Occipital lobe (tissue), 2 donors: ENCODE results near the gene CCDC61. TPM values are rescaled to one million over a fixed set of nuclear protein-coding genes. Genes with fewer than 3 reads are reported as not detected.
A peak's percentile ranks its signal among the peaks of the same experiment; 100 is the strongest.

Experiments
- DNase-seq: peaks from one replicate; lab custom pipeline; 2025; lab: John Stamatoyannopoulos, UW
- total RNA-seq: library from RNA; depleted of rRNA; stranded (reverse); fragments of >200 nt; gene quantifications from one replicate; pipeline ENCODE4 v1.2.3, GENCODE V29; 2014

Gene CCDC61
- total RNA-seq, 1 donor from 2014 or later: 5.8 TPM

- no peak for DNase-seq
Measured at GRCh38 chr19:46015687-46016425, 20.6 kb downstream of the CCDC61 start.

GRCh38 chr19:46016426-46017094 is 21.3 kb downstream of the CCDC61 start:
- peak; percentile 79 for DNase-seq

- no peak for DNase-seq
Measured at GRCh38 chr19:46017095-46017429, 21.8 kb downstream of the CCDC61 start.

- DNase-seq: no peak
Measured at GRCh38 chr19:46017874-46018675, 22.8 kb downstream of the CCDC61 start.

GRCh38 chr19:46018729-46019251 is 23.5 kb downstream of the CCDC61 start:
- no peak for DNase-seq

GRCh38 chr19:46019270-46019669 is 24.0 kb downstream of the CCDC61 start:
- no peak for DNase-seq

DNA sequence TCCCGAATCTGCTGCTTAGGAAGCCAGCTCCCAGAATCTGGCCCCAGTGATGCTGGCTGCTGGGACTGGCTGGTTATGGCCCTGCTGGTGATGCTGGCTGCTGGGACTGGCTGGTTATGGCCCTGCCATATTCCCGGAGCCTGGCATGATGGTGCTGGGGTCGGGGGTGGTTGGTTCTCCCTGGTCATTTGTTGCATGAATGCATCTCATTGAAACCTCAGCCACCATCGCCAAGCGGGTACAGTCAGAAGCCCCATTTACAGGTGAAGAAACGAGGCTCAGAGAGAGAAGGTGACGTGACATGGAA is 25.5 kb downstream of the CCDC61 start:
- DNase-seq: no peak

GRCh38 chr19:46021531-46022041 is 26.3 kb downstream of the CCDC61 start:
- no peak for DNase-seq

- DNase-seq: no peak
Measured at GRCh38 chr19:46022061-46022430, 26.8 kb downstream of the CCDC61 start.

DNA sequence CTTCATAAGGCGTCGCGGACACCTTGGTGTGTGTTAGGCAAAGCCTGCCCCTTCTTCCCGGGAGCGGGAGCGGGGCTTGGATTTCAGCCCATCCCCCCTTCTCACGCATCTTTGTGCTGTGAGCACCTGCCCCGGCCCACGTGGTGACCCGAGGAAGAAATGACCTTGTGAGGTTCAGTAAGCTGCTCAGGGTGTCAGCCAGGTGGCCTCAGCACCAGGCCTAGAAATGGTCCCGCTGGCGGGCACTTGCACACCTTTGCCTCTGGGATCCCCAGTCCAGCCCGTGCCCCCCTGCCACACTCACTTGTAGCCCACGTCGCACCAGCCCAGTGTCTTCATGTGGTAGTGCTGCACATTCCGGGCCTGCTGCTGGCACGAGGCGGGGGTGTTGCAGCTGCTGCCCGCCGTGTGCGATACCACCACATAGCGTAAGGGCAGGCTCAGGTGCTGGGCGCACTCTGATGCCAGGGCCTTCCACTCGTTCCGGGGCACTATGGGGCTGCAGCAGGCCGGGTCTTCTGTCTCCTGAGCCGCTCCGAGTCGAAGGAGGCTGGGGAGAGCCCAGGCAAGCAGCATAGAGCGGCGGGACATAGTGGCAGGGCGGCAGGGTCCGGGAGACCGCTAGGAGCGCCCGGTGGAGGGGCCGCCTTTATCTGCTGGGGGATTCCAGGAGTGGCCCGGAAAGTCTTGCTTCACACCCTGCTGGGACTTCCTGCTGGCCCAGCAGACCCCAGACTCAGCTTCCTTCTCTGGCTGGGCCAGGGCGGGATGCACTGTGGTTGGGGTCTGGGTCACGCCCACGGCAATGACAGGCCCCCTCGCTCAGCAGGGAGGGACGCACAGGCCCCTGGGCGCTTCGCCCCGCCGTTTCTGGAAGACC is 27.4 kb downstream of the CCDC61 start, which contains the start of gene PGLYRP1:
PGLYRP1 (minus strand) TSS at position 623 of the 880 bp plus-strand sequence; CDS start at position 591, 32 bp downstream.
- DNase-seq: no peak

GRCh38 chr19:46023311-46023779 is 28.1 kb downstream of the CCDC61 start:
- DNase-seq: no peak

DNA sequence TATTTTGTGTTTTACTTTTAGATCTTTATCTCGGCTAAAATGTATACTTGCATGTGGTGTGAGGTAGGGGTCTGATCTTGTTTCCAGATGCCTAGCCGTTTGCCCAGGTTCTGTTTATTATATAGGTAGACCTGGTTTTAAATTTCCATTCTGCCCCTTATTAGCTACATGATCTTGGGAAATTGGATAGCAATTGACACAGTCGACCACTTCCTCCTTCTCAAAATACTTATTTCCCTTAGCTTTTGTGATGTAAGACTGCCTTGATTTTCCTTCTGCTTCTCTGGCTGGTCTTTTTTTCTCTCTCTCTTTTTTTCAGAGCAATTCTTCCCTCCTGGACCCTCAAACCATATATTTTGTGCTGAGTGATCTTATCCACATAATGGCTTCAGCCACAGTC is 30.6 kb downstream of the CCDC61 start:
- no peak for DNase-seq

DNA sequence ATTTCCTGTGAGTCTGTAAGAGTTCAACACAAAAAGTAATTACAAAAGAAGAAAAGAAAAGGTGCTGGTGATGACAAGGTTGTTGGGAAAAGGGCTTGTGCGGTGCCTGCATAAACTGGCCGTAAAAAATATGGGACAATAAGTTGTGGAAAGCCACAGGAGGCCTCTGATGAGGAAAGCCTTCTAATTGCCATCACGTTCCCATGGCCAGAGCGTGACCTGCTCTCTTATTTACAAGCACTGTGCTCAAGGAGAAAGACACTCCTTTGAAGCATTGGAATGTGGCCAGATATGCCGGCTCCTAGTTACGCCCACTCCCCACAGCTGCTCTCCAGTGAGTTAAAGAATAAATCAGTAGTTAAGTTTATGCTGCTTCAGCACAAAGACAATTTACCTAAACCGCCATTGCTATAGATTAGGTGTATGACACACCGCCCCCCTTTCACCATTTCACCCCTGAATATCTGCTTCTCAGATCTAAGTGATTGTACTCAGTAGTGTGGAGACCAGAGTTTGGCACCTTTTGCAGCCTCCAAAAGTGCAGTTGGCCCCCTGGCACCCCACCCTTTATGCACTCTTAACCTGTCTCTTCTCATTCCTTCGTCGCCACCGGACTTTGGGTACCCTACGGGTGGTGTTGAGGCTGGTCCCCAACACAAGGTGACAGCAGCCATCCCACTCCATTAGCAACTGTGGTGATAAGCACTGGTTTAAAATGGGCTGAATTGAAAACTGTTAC is 35.7 kb downstream of the CCDC61 start:
- DNase-seq: no peak

DNA sequence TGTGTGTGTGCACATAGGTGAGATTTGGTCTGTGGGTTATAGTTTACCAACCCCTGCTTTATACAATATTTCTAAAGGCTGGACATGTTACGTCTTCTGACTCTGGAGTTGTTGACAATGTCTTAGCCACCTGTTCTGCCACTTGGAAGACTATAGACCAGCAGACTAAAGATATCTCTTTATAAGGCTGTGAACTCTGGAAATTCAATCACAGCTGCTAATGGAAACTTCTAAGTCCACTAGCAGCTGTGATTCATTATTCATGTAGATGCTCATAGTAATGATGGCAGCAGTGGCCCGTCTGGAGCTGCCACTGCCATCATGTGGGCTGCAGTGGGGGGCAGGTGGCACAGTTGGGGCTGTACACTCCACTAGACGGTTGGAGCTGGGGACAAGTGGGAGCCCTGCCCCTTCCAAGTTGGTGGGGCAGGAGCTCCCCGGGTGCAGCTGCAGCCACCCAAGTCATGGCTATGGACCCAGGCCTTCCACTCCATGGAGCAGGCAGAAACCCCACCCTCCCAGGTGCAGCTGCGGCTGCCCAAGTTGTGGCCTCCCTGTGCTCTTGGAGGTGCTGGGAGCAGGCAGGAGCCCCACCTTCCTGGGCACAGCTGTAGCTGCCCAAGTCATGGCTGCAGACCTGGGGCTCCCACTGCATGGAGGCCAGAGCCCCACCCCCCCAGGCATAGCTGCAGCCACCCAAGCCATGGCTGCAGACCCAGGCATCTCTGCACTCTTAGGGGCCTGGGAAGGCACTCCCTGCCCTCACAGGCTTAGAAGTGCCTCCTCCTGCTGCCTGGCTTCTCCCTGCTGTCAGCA is 36.7 kb downstream of the CCDC61 start:
- DNase-seq: no peak

DNA sequence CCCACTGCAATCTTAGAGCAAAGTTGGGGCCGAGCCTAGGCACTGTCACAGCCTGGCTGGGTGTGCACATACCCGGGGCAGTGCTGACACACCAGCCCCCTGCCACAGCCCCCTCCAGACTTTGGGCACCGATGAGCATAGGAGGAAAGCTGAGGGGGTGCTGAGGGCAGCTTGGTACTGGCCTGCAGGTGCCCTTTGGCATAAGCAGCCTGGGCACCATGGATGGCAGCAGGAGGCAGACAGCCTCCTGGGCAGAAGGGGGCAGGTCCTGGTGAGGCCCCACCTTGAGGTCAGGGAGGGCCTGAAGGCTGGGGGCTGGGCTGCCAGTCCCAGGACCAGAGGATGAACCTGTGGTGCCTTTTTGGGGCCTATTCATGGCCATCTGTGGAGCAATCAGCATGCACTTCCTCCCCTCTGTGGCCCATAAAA is 37.3 kb downstream of the CCDC61 start:
- DNase-seq: no peak

- DNase-seq: no peak
Measured at GRCh38 chr19:46033401-46033800, 38.1 kb downstream of the CCDC61 start.

- DNase-seq: no peak
Measured at GRCh38 chr19:46035546-46035945, 40.3 kb downstream of the CCDC61 start.

DNA sequence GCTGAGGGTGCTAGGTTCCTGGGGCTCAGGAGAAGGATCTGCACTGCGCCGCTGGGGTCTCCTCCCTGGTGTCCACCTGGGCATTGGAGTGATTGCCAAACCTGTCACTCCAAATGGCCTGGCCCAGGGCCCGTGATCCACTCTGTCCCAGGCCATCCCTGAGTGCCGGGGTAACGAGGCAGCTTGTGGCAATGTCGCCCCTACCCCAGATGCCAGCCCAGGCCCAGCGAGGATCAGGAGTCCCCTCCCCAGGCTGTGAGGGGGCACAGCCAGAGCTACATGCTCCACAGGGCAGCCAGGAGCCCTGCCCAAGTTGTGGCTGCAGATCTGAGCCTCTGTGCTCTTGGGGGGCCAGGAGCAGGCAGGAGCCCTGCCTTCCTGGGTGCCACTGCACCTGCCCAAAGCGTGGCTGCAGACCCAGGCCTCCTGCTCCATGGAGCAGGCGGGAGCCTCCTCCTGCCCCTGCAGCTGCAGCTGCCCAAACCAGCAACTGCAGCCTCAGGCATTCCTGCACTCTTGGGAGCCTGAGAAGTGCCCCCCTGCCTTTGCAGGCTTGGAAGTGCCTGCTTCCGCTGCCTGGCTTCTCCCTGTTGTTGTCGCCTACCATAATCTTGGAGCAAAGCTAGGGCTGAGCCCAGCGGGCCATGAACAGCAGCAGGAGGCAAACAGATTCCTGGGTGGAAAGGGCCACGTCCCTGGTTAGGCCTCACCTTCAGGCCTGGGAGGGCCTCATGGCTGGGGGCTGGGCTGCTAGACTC is 40.9 kb downstream of the CCDC61 start:
- DNase-seq: no peak

DNA sequence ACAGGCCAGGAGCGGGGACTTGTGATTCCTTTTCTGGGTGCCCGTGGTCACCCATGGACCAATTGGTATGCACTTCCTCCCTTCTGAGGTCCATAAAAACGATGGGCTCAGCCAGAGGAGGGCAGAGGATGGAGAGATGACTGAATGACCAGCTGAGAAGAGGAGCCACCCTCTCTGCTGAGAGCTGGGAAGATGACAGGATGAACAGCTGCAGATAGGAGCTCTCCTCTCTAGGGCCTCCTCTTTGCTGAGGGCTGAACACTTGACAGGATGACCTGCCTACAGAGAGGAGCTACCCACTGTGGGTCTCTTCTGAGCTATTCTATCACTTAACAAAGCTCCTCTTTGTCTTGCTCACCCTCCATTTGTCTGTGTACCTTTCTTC is 41.5 kb downstream of the CCDC61 start:
- no peak for DNase-seq
